ENCODE results near the gene CTSS.

DNA sequence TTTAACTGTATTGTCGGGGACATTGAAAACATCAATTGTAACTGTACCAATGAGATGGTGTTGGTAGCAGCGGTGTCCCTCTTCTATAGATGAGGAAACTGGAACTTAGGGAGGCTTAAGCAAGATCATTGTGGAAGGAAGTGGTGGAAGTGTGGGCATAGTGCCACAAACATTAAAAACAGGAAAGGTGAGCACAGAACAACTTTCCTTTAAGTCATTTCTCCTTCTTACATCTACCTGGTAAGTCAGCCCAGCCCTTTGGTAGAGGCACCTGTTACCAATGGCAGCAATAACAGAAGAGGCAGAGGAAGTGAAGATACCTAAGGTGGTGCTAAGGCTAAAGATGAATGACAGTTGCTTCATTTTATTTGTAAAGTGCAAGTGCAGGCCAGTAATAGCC lies 12.0 kb upstream of the CTSS start:
- no peak for TF ChIP-seq POLR2AphosphoS5 (IDR thresholded peaks at IDR 0.05)
- TF ChIP-seq, protein P1, sequence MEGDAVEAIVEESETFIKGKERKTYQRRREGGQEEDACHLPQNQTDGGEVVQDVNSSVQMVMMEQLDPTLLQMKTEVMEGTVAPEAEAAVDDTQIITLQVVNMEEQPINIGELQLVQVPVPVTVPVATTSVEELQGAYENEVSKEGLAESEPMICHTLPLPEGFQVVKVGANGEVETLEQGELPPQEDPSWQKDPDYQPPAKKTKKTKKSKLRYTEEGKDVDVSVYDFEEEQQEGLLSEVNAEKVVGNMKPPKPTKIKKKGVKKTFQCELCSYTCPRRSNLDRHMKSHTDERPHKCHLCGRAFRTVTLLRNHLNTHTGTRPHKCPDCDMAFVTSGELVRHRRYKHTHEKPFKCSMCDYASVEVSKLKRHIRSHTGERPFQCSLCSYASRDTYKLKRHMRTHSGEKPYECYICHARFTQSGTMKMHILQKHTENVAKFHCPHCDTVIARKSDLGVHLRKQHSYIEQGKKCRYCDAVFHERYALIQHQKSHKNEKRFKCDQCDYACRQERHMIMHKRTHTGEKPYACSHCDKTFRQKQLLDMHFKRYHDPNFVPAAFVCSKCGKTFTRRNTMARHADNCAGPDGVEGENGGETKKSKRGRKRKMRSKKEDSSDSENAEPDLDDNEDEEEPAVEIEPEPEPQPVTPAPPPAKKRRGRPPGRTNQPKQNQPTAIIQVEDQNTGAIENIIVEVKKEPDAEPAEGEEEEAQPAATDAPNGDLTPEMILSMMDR (IDR thresholded peaks at IDR 0.05): no peak
